ACHN (cell line): ENCODE measurements around the gene ESYT3.
"Not testable (repeated sequence)": the region's sequence is repeated elsewhere in the genome, so short reads cannot be mapped to it uniquely, and the experiment has no call there.

Experiments
- DNase-seq: peaks from one replicate; pipeline ENCODE4 v3.0.0-alpha.2; 2015
- in situ Hi-C: cut with HindIII; loops from 2 replicates; pipeline ENCODE4 v1.10.0; 2017; ENCODE audit warnings: low sequenced_read_pairs, low pct_ligation_motif_present, low pct_unique_long_range_greater_than_20kb

Gene ESYT3

GRCh38 chr3:138509586-138509985 lies 75.2 kb downstream of the ESYT3 start:
- no peak for DNase-seq
- in situ Hi-C loops, result no loop called here

GRCh38 chr3:138511945-138512344 lies 77.5 kb downstream of the ESYT3 start:
- DNase-seq, result no peak

GRCh38 chr3:138513090-138513843 lies 78.9 kb downstream of the ESYT3 start:
- DNase-seq, result no peak
- in situ Hi-C loops, result no loop called here

More at GRCh38 chr3:138511945-138512344, 77.5 kb downstream of the ESYT3 start:
- in situ Hi-C loops, result no loop called here

GRCh38 chr3:138521445-138521844 lies 87.0 kb downstream of the ESYT3 start:
- in situ Hi-C loops, DNase-seq: not testable (repeated sequence)
